ENCODE measurements around the gene SCP2. TPM values are rescaled to one million over a fixed set of nuclear protein-coding genes. Genes with fewer than 3 reads are reported as not detected.

Gene SCP2
- total RNA-seq, 2 experiments from 2014 or later, result 63.9 to 75.5 TPM

GRCh38 chr1:52904208-52904926 lies 22.7 kb upstream of the SCP2 start:
- Histone ChIP-seq H3K79me2 (ENCODE audit: insufficient read depth, low read depth, low read length) (no peaks in the 10 kb centered on the region), H3K4me1 (ENCODE audit: insufficient read depth, low read length, poor library complexity, severe bottlenecking) (peaks cover 3% of the 10 kb centered on the region), H3K4me3 (ENCODE audit: low read depth, low read length, poor library complexity, severe bottlenecking) (no peak overlapping the region), H3K27ac (ENCODE audit: low read depth, low read length, poor library complexity, severe bottlenecking) (no peak overlapping the region), H3K36me3 (ENCODE audit: insufficient read depth, low read length) (no peaks in the 10 kb centered on the region), H3K9me2 (ENCODE audit: insufficient read depth, low read length) (no peaks in the 10 kb centered on the region), H3K9me3 (ENCODE audit: low read length) (no peaks in the 10 kb centered on the region), H3K4me2 (ENCODE audit: low read length) (no peak overlapping the region), H2AFZ (ENCODE audit: low read length) (no peak overlapping the region), H4K20me1 (ENCODE audit: insufficient read depth, low read length) (no peaks in the 10 kb centered on the region)
- no TSS peak for BruUV-seq (replicated peaks)
- TF ChIP-seq CTCF (conservative IDR thresholded peaks at IDR 0.05; ENCODE audit: low read length), result no peak
- TF ChIP-seq EZH2phosphoT487 (IDR thresholded peaks at IDR 0.05; ENCODE audit: borderline replicate concordance, low read depth, low read length), result no peak
- no peak for DNase-seq (ENCODE audit: low spot score)
- ChIA-PET CTCF (ENCODE audit: unreplicated experiment) (no interaction called here), POLR2A (no interaction called here)
- intact Hi-C loops (cut with micrococcal nuclease; ENCODE audit: unreplicated experiment), result loop anchor here (10.0 kb wide), 1 partner anchor 150 kb away; no protein-coding TSS in a partner anchor

GRCh38 chr1:52904927-52905698 lies 22.0 kb upstream of the SCP2 start:
- no peaks in the 10 kb centered on the region for H3K9me3 ChIP-seq (ENCODE audit: low read length)
- H3K9me2 ChIP-seq (ENCODE audit: insufficient read depth, low read length), result no peaks in the 10 kb centered on the region
- H3K27ac ChIP-seq (ENCODE audit: low read depth, low read length, poor library complexity, severe bottlenecking), result no peak overlapping the region
- no peaks in the 10 kb centered on the region for H4K20me1 ChIP-seq (ENCODE audit: insufficient read depth, low read length)
- ChIA-PET POLR2A (no interaction called here), CTCF (ENCODE audit: unreplicated experiment) (no interaction called here)
- DNase-seq (ENCODE audit: low spot score), result peak; percentile 58
- TF ChIP-seq EZH2phosphoT487 (IDR thresholded peaks at IDR 0.05; ENCODE audit: borderline replicate concordance, low read depth, low read length) (no peak), CTCF (conservative IDR thresholded peaks at IDR 0.05; ENCODE audit: low read length) (peak; percentile 77)
- H3K4me1 ChIP-seq (ENCODE audit: insufficient read depth, low read length, poor library complexity, severe bottlenecking), result peaks cover 3% of the 10 kb centered on the region
- H3K4me3 ChIP-seq (ENCODE audit: low read depth, low read length, poor library complexity, severe bottlenecking), result no peak overlapping the region
- H3K36me3 ChIP-seq (ENCODE audit: insufficient read depth, low read length), result no peaks in the 10 kb centered on the region
- intact Hi-C loops (cut with micrococcal nuclease; ENCODE audit: unreplicated experiment), result loop anchor here (1.0 to 10.0 kb wide), 2 partner anchors 150 to 277 kb away; no protein-coding TSS in a partner anchor
- peak overlapping the region; percentile 37; the same call in 1 of the 2 replicates for H2AFZ ChIP-seq (ENCODE audit: low read length)
- no peak overlapping the region for H3K4me2 ChIP-seq (ENCODE audit: low read length)
- H3K79me2 ChIP-seq (ENCODE audit: insufficient read depth, low read depth, low read length), result no peaks in the 10 kb centered on the region
- no TSS peak for BruUV-seq (replicated peaks)

Data from OCI-LY7 (cell line).